Panc1 (cell line): ENCODE data around the gene CD300A.

Source experiments
- POLR2AphosphoS5 ChIP-seq: IDR thresholded peaks from 2 replicates; pipeline ENCODE4 v1.6.1; 2012; ENCODE audit warnings: mild to moderate bottlenecking, low read depth, low read length, moderate library complexity
- SIN3A ChIP-seq: IDR thresholded peaks from 2 replicates; pipeline ENCODE4 v1.6.1; 2012; ENCODE audit warnings: low read depth, mild to moderate bottlenecking, low read length, moderate library complexity, borderline replicate concordance; ENCODE audit not compliant: insufficient read depth
- TF ChIP-seq, protein P1 (sequence below): fragments of 450-650 bp; IDR thresholded peaks from 2 replicates; pipeline ENCODE4 v1.5.1; 2017; ENCODE audit warnings: mild to moderate bottlenecking
- TF ChIP-seq, protein P2 (sequence below), 2 experiments: IDR thresholded peaks; 2 replicates each; pipeline ENCODE4 v1.6.1; 2011 to 2012; ENCODE audit warnings: low read depth in 2 of 2, control low read depth in 1 of 2, low read length in 1 of 2, mild to moderate bottlenecking in 1 of 2, moderate library complexity in 1 of 2; ENCODE audit not compliant: insufficient read depth in 1 of 2

DNA sequence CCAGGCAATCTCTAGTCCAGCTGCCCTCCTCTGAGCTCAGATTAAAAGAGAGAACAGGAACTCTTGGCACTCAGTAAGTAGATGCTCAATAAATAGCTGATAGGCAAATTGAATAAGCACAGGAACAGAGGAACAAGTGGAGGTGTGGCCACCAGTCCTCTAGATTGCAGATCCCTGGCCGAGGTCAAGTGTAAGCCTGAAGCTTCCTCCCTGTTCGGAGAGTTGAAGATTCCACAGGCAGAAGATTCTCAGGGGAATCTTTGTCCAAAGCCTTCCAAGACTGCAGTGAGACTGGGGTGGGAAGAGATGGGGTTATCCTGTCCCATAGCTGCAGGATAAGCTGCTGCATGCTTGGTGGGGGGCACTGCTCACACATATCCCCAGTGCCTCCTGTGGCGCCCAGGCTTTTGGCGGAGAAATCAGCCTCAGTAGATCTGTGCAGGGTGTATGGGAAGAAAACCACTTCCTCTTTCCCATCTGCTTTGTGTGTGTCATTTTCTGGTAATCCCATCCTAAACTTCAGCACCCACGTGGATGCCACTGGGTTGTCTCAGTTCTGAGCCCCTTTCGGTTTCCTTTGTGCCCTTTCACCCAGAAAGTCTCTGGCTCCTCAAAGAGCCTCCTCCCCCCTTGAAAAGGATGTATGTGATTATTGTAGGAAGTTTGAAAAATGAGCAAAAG is 12.1 kb downstream of the CD300A start:
- TF ChIP-seq, protein P1, sequence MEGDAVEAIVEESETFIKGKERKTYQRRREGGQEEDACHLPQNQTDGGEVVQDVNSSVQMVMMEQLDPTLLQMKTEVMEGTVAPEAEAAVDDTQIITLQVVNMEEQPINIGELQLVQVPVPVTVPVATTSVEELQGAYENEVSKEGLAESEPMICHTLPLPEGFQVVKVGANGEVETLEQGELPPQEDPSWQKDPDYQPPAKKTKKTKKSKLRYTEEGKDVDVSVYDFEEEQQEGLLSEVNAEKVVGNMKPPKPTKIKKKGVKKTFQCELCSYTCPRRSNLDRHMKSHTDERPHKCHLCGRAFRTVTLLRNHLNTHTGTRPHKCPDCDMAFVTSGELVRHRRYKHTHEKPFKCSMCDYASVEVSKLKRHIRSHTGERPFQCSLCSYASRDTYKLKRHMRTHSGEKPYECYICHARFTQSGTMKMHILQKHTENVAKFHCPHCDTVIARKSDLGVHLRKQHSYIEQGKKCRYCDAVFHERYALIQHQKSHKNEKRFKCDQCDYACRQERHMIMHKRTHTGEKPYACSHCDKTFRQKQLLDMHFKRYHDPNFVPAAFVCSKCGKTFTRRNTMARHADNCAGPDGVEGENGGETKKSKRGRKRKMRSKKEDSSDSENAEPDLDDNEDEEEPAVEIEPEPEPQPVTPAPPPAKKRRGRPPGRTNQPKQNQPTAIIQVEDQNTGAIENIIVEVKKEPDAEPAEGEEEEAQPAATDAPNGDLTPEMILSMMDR: no peak
- no peak for TF ChIP-seq SIN3A
- TF ChIP-seq POLR2AphosphoS5: no peak
- TF ChIP-seq, protein P2, sequence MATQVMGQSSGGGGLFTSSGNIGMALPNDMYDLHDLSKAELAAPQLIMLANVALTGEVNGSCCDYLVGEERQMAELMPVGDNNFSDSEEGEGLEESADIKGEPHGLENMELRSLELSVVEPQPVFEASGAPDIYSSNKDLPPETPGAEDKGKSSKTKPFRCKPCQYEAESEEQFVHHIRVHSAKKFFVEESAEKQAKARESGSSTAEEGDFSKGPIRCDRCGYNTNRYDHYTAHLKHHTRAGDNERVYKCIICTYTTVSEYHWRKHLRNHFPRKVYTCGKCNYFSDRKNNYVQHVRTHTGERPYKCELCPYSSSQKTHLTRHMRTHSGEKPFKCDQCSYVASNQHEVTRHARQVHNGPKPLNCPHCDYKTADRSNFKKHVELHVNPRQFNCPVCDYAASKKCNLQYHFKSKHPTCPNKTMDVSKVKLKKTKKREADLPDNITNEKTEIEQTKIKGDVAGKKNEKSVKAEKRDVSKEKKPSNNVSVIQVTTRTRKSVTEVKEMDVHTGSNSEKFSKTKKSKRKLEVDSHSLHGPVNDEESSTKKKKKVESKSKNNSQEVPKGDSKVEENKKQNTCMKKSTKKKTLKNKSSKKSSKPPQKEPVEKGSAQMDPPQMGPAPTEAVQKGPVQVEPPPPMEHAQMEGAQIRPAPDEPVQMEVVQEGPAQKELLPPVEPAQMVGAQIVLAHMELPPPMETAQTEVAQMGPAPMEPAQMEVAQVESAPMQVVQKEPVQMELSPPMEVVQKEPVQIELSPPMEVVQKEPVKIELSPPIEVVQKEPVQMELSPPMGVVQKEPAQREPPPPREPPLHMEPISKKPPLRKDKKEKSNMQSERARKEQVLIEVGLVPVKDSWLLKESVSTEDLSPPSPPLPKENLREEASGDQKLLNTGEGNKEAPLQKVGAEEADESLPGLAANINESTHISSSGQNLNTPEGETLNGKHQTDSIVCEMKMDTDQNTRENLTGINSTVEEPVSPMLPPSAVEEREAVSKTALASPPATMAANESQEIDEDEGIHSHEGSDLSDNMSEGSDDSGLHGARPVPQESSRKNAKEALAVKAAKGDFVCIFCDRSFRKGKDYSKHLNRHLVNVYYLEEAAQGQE (IDR thresholded peaks at IDR 0.05; ENCODE audit: insufficient read depth in 1 of 2, low read depth in 2 of 2, low read length in 1 of 2): no peak
